H1 (cell line): ENCODE results near the gene RNF208. TPM values are rescaled to one million over a fixed set of nuclear protein-coding genes. Genes with fewer than 3 reads are reported as not detected.
A peak's percentile ranks its signal among the peaks of the same experiment; 100 is the strongest.

Source experiments
- CTCF ChIA-PET: fragments of 300-600 bp; sonication (Branson Sonifier 250); formaldehyde crosslinking; loops from one replicate; lab custom pipeline; 2021; ENCODE audit not compliant: partially characterized antibody; lab: Charles Lee
- POLR2A ChIA-PET: fragments of 300-600 bp; sonication (Branson Sonifier 250); formaldehyde crosslinking; loops from one replicate; lab custom pipeline; 2021; ENCODE audit warnings: inconsistent platforms; ENCODE audit not compliant: partially characterized antibody; lab: Charles Lee
- DNase-seq, 2 experiments: peaks; one replicate each; pipeline versions ENCODE4 v3.0.0 to v3.0.0-alpha.2; 2010 to 2022; ENCODE audit warnings: low spot score in 2 of 2, low read depth in 1 of 2, mixed read lengths in 1 of 2
- FAIRE-seq: peaks from 2 replicates; lab custom pipeline; 2011; peaks lifted over from hg19 to GRCh38; lab: Jason Lieb, UNC
- H2AFZ ChIP-seq: 2 replicates; pipeline ENCODE4 v1.8.1; 2012; ENCODE audit warnings: low read length, inconsistent platforms
- H2AK5ac ChIP-seq: 2 replicates; pipeline ENCODE4 v1.6.1; 2013; ENCODE audit warnings: low read depth, low read length
- H2BK120ac ChIP-seq: replicated peaks from 2 replicates; pipeline ENCODE3; 2013; ENCODE audit warnings: low read depth, low read length, inconsistent platforms
- H2BK12ac ChIP-seq: 2 replicates; pipeline ENCODE4 v1.6.1; 2013; ENCODE audit warnings: low read depth, low read length
- H2BK15ac ChIP-seq: 2 replicates; pipeline ENCODE4 v1.6.1; 2013; ENCODE audit warnings: low read length
- H2BK20ac ChIP-seq: 2 replicates; pipeline ENCODE4 v1.6.1; 2013; ENCODE audit warnings: low read length
- H2BK5ac ChIP-seq: 2 replicates; pipeline ENCODE4 v1.6.1; 2013; ENCODE audit warnings: low read depth, low read length
- H3K14ac ChIP-seq: 2 replicates; pipeline ENCODE4 v1.6.1; 2013; ENCODE audit warnings: inconsistent platforms; ENCODE audit not compliant: insufficient read length
- H3K18ac ChIP-seq: 2 replicates; pipeline ENCODE4 v1.6.1; 2013; ENCODE audit warnings: low read length; ENCODE audit errors: extremely low read depth
- H3K23ac ChIP-seq: 2 replicates; pipeline ENCODE4 v1.6.1; 2013; ENCODE audit warnings: inconsistent platforms; ENCODE audit not compliant: insufficient read length
- H3K23me2 ChIP-seq: 2 replicates; pipeline ENCODE4 v1.6.1; 2013; ENCODE audit warnings: low read depth, low read length
- H3K27ac ChIP-seq: 2 replicates; pipeline ENCODE4 v1.6.1; 2011; ENCODE audit warnings: low read depth, low read length, inconsistent platforms
- H3K27me3 ChIP-seq, 4 experiments: replicated peaks in 1 of 4; 1 replicate in 1 of 4; 2 replicates in 3 of 4; pipeline versions ENCODE4 v1.6.1 to v1.8.1; 2011 to 2013; ENCODE audit warnings: low read length in 3 of 4, mild to moderate bottlenecking in 3 of 4, inconsistent platforms in 2 of 4, mixed read lengths in 2 of 4, moderate library complexity in 1 of 4; ENCODE audit not compliant: control insufficient read depth in 3 of 4, insufficient read depth in 3 of 4; ENCODE audit errors: extremely low read depth in 1 of 4
- H3K36me3 ChIP-seq, 4 experiments: 2 replicates each; pipeline versions ENCODE4 v1.6.1 to v1.8.1; 2011 to 2013; ENCODE audit warnings: mild to moderate bottlenecking in 4 of 4, low read length in 3 of 4, moderate library complexity in 2 of 4, control low read depth in 1 of 4, inconsistent platforms in 1 of 4; ENCODE audit not compliant: insufficient read depth in 4 of 4, control insufficient read depth in 2 of 4
- H3K4ac ChIP-seq: replicated peaks from 2 replicates; pipeline ENCODE3; 2013; ENCODE audit warnings: low read length, low read depth, mixed read lengths, inconsistent platforms; ENCODE audit not compliant: insufficient read length
- H3K4me1 ChIP-seq, 4 experiments: replicated peaks in 1 of 4; 1 replicate in 1 of 4; 2 replicates in 3 of 4; pipeline versions ENCODE4 v1.6.1 to v1.8.1; 2011 to 2013; ENCODE audit warnings: low read length in 3 of 4, inconsistent platforms in 2 of 4, mixed read lengths in 1 of 4; ENCODE audit not compliant: insufficient read depth in 4 of 4, control insufficient read depth in 3 of 4
- H3K4me2 ChIP-seq, 2 experiments: 2 replicates each; pipeline versions ENCODE4 v1.6.1 to v1.8.1; 2011 to 2013; ENCODE audit warnings: low read depth in 2 of 2, low read length in 2 of 2, control low read depth in 1 of 2, inconsistent platforms in 1 of 2, mild to moderate bottlenecking in 1 of 2; ENCODE audit not compliant: insufficient read depth in 1 of 2
- H3K4me3 ChIP-seq, 4 experiments: fragments of 200-600, 300-600 bp in 1 of 4; sonication (generic), shearing (Covaris generic), sonication (Bioruptor Twin) in 1 of 4; 2 replicates each; pipeline versions ENCODE4 v1.5.1 to v1.8.1; 2011 to 2016; ENCODE audit warnings: low read length in 4 of 4, low read depth in 3 of 4, control low read depth in 2 of 4, inconsistent platforms in 2 of 4, mild to moderate bottlenecking in 2 of 4, mixed read lengths in 1 of 4, moderate library complexity in 1 of 4; ENCODE audit not compliant: insufficient read depth in 2 of 4; ENCODE audit errors: extremely low read depth in 1 of 4
- H3K56ac ChIP-seq: replicated peaks from 2 replicates; pipeline ENCODE3; 2013; ENCODE audit warnings: low read depth, mild to moderate bottlenecking, mixed read lengths, low read length, inconsistent platforms; ENCODE audit not compliant: insufficient read length
- H3K79me1 ChIP-seq: 2 replicates; pipeline ENCODE4 v1.6.1; 2013; ENCODE audit warnings: low read depth, low read length, control low read depth
- H3K79me2 ChIP-seq, 2 experiments: 2 replicates each; pipeline versions ENCODE4 v1.6.1 to v1.8.1; 2012 to 2013; ENCODE audit warnings: low read length in 2 of 2, mild to moderate bottlenecking in 2 of 2, inconsistent platforms in 1 of 2; ENCODE audit not compliant: insufficient read depth in 2 of 2, control insufficient read depth in 1 of 2
- H3K9ac ChIP-seq, 4 experiments: replicated peaks in 1 of 4; 1 replicate in 1 of 4; 2 replicates in 3 of 4; pipeline versions ENCODE4 v1.6.1 to v1.8.1; 2011 to 2013; ENCODE audit warnings: low read depth in 3 of 4, low read length in 3 of 4, control low read depth in 2 of 4, mild to moderate bottlenecking in 2 of 4, moderate library complexity in 2 of 4, inconsistent platforms in 1 of 4; ENCODE audit errors: extremely low read depth in 1 of 4
- H3K9me3 ChIP-seq, 2 experiments: 2 replicates each; pipeline versions ENCODE4 v1.6.1 to v1.8.1; 2012 to 2013; ENCODE audit warnings: mild to moderate bottlenecking in 2 of 2, moderate library complexity in 2 of 2, control low read depth in 1 of 2, inconsistent platforms in 1 of 2, low read depth in 1 of 2, low read length in 1 of 2, mixed read lengths in 1 of 2; ENCODE audit not compliant: insufficient read depth in 2 of 2
- H4K20me1 ChIP-seq, 2 experiments: replicated peaks in 1 of 2; 2 replicates each; pipeline versions ENCODE3 to v1.8.1; 2011 to 2013; ENCODE audit warnings: inconsistent platforms in 2 of 2, low read length in 2 of 2, mild to moderate bottlenecking in 1 of 2; ENCODE audit not compliant: insufficient read depth in 2 of 2, control insufficient read depth in 1 of 2
- H4K5ac ChIP-seq: 2 replicates; pipeline ENCODE4 v1.6.1; 2013; ENCODE audit warnings: low read length, low read depth, mixed read lengths, inconsistent platforms; ENCODE audit not compliant: insufficient read length
- H4K8ac ChIP-seq: 2 replicates; pipeline ENCODE4 v1.8.0; 2013; ENCODE audit warnings: mild to moderate bottlenecking, moderate library complexity, low read length, inconsistent platforms; ENCODE audit not compliant: insufficient read depth; ENCODE audit errors: extremely low read depth
- H4K91ac ChIP-seq: replicated peaks from 2 replicates; pipeline ENCODE3; 2013; ENCODE audit warnings: low read length, mixed read lengths, inconsistent platforms; ENCODE audit not compliant: insufficient read length
- KDM1A ChIP-seq: fragments of 200-600, 300-600 bp; sonication (generic); IDR thresholded peaks from 2 replicates; pipeline ENCODE4 v1.7.1; 2016; ENCODE audit warnings: mild to moderate bottlenecking, low read length, borderline replicate concordance
- WGBS, 2 experiments: shearing (Covaris generic) in 1 of 2; methylation state at CpG; one replicate each; pipeline versions ENCODE4 v1.1.6 to v1.1.7; 2013 to 2015; ENCODE audit warnings: low lambda C conversion rate in 2 of 2, mixed read lengths in 2 of 2, inconsistent platforms in 1 of 2, low coverage in 1 of 2, missing lambda C conversion rate in 1 of 2; ENCODE audit not compliant: insufficient replicate concordance in 2 of 2, insufficient coverage in 1 of 2, insufficient read length in 1 of 2; ENCODE audit errors: extremely low coverage in 1 of 2, missing lambda C conversion rate in 1 of 2; 5-methylcytosine and 5-hydroxymethylcytosine counted together
- polyA plus RNA-seq, 7 experiments: library from polyadenylated mRNA; depleted of rRNA in 3 of 7; stranded (reverse) in 5 of 7; unstranded in 2 of 7; fragments of >200 nt in 5 of 7; fragments of 200-250 nt in 2 of 7; gene quantifications; 1 replicate in 5 of 7; 2 replicates in 1 of 7; 4 replicates in 1 of 7; pipeline versions ENCODE4 v1.2.1 to v1.2.3, GENCODE V29; 2011 to 2013; ENCODE audit warnings: missing spikeins in 2 of 7, mixed read lengths in 2 of 7
- total RNA-seq: library from RNA; stranded (reverse); fragmentation: NEBNext Ultra II Directional; extraction: Animal tissue kit (Norgen Biotek cat#: 25700); gene quantifications from 2 replicates; pipeline ENCODE4 v1.2.1, GENCODE V29; 2021

RNF208 gene
- total and polyA plus RNA-seq, 2 of the 8 experiments (the other 6 are each of a cell fraction or from before 2014, with no cell fraction given), result 2.7 to 7.7 TPM

DNA sequence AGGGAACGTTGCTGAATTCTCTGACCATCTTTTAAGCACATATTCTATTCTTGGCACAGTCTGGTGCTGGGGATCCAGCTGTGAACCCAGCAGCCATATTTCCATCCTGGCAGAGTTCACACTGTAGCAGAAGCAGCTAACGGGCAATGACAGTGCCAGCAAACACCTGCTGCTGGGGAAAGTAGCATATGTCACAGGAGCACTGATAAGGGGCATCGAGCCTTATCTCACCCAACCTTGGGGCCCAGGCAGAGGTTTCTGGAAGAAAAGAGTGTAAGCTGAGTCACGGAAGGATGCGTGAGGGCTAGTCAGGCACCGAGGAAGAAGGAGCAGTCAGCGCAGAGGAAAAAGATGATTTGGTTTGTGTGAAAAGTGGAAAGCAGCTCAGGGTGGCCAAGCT lies 15.4 kb downstream of the RNF208 start:
- H3K4ac ChIP-seq, result no peak overlapping the region
- H3K4me1 ChIP-seq, result peaks cover 6 to 21% (median 14%) of the 10 kb centered on the region in 4 experiments
- H3K14ac ChIP-seq, result no peak overlapping the region
- H2AK5ac ChIP-seq, result no peak overlapping the region
- ChIA-PET POLR2A (interaction anchor here (1.1 to 69.9 kb wide), 8 partner anchors 13 to 136 kb away, joined by 3 to 1462 read pairs (median 8); partner anchors contain the start of genes ANAPC2, CYSRT1, NELFB and RNF208), CTCF (interaction anchor here (0.7 to 4.9 kb wide), 8 partner anchors 8 to 84 kb away, joined by 3 to 23 read pairs (median 4); partner anchors contain the start of genes ANAPC2, RNF224 and SSNA1)
- no peak for DNase-seq
- H3K9ac ChIP-seq, result peak overlapping the region in 2 of 4 experiments; percentile 84 to 89; a peak in 4 of 7 replicates
- no peak overlapping the region for H2AFZ ChIP-seq
- no peak overlapping the region for H4K5ac ChIP-seq
- no peaks in the 10 kb centered on the region for H3K27me3 ChIP-seq
- no peak for FAIRE-seq
- H2BK12ac ChIP-seq, result no peak overlapping the region
- no peak for TF ChIP-seq KDM1A
- no peak overlapping the region for H4K91ac ChIP-seq
- H3K9me3 ChIP-seq, result no peaks in the 10 kb centered on the region
- no peak overlapping the region for H3K56ac ChIP-seq
- H3K27ac ChIP-seq, result no peak overlapping the region
- H4K8ac ChIP-seq, result no peak overlapping the region; the same call in 1 of the 2 replicates
- no peak overlapping the region for H2BK15ac ChIP-seq
- no peak overlapping the region for H3K23ac ChIP-seq
- peak overlapping the region; percentile 78 to 96 (median 89) for H3K4me3 ChIP-seq
- no peak overlapping the region for H2BK20ac ChIP-seq
- peaks cover 0 to 12% of the 10 kb centered on the region in 2 experiments for H4K20me1 ChIP-seq
- H3K18ac ChIP-seq, result no peak overlapping the region
- peak overlapping the region; percentile 90 for H3K4me2 ChIP-seq
- H2BK120ac ChIP-seq, result no peak overlapping the region
- peaks cover 17% of the 10 kb centered on the region for H3K79me1 ChIP-seq
- peaks cover 15% of the 10 kb centered on the region for H3K23me2 ChIP-seq
- no peak overlapping the region for H2BK5ac ChIP-seq
- H3K36me3 ChIP-seq, result peaks cover 0 to 4% (median 0%) of the 10 kb centered on the region in 4 experiments; a peak in 1 of 8 replicates
- H3K79me2 ChIP-seq, result peaks cover 0 to 46% of the 10 kb centered on the region in 2 experiments; a peak in 3 of 4 replicates
- 88% methylated on average over 7 of the region's 7 CpGs; no CpG with 5 or more reads in 1 of the 2 experiments for WGBS, 2 experiments
